GM18511 (cell line): Measurements from ENCODE around the gene SLC49A3.
"Not testable (repeated sequence)": the region's sequence is repeated elsewhere in the genome, so short reads cannot be mapped to it uniquely, and the experiment has no call there.

Experiments used
- ATAC-seq: cut with Tn5 transposase; IDR thresholded peaks from one replicate; pipeline ENCODE4 v1.9.1; 2021; ENCODE audit warnings: mild to moderate bottlenecking, moderate library complexity; ENCODE audit not compliant: unreplicated experiment

SLC49A3 gene

DNA sequence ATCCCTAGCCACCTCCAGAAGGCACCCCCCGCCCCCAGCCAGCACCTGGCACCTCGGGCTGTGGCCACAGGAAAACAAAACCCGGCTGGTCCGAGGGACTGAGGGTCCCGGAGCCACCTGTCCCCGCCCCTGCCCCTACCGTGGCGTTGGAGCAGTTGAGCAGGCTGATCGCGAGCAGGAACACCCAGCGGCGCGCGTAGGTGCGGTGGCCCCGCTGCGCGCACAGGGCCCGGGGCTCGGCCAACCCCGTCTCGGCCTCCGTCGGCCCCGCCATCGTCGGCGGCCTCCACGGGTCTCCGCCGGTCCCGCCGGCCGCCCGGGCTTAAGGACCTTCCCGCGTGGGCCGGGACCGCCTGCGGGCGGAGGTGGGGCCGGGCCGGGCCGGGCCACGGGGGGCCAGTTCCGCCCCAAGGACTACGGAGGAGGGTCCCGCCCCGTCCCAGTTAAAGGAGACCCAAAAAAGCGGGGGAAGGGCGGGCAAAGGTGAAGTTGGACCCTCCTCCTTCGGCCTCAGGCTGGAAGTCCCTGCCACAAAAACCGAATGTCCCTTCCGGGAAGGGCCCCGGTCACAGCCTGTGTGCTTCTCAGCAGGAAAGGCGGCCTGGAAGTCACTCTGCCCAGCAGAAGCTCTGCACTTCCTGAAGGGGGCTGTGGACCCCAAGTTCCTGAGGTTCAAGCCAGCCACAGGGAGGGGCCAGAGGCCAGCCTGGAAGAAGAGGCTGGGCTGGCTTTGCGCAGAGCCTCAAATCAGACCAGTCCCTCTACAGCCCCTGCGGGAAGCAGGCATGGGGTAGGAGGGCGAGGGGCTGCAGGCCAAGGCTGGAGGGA is at the start of gene SLC49A3:
Gene SLC49A3, minus strand, starts transcription at position 298 of the 828 bp plus-strand sequence. Its CDS starts 24 bp downstream, at position 274.
- ATAC-seq: no peak

DNA sequence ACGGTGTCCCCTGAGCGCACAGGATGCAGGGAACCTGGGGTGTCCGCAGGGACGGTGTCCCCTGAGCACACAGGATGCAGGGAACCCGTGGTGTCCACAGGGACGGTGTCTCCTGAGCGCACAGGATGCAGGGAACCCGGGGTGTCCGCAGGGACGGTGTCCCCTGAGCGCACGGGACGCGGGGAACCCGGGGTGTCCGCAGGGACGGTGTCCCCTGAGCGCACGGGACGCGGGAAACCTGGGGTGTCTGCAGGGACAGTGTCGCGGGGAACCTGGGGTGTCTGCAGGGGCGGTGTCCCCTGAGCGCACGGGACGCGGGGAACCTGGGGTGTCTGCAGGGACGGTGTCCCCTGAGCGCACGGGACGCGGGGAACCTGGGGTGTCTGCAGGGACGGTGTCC is 47.6 kb upstream of the SLC49A3 start:
- not testable (repeated sequence) for ATAC-seq

DNA sequence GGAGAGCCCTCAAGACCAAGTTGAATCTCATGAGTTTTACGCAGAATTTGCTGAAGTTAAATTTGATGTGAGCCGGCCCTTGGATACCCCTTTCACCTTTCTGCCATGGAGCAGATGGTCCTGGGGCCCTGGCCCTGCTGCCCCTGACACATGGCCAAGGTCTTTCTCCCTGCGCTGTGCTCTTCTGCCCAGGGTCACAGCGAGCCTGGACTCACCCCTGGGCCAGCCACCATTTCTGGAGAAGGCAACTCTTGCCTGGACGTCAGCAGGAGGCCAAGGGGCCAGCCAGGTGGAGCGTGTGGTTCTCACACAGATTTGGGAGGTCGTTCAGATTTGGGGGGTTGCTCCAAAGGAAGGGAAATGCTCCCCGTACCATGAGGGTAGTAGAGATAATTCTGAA is 46.6 kb upstream of the SLC49A3 start:
- no peak for ATAC-seq

DNA sequence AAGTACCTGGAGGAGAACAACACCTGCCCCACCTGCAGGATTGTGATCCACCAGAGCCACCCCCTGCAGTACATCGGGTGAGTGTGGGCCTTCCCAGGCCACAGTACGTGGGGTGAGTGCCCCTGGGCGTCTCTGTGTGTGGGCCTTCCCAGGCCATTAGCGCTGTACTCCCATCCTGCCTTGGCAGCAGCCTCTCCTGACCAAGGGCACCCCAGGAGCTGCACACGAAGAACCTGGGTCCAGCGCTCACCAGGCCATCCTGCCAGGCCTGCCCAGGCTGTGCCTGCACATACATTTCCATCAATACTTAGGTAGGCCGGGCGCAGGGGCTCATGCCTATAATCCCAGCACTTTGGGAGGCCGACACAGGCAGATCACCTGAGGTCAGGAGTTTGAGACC is 46.0 kb upstream of the SLC49A3 start:
- no peak for ATAC-seq

DNA sequence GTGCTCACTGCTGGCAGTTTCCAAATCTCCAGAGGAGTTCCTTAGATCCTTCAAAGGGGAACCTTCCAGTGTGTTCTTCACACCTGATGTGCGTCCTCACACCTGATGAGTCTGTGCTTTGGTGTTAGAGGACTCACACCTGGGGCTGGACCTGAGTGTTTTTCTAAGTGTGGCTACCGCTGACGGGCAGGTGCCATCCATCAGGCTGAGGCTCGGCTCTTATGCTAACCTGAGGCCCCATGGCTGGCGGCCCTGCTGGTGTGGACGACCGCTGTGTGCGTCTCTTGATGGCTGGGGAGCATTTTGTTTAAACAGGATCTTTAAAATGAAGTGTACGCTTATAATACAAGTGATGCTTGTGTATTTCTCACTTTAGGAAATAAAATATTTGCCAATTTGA is 45.1 kb upstream of the SLC49A3 start:
- no peak for ATAC-seq

DNA sequence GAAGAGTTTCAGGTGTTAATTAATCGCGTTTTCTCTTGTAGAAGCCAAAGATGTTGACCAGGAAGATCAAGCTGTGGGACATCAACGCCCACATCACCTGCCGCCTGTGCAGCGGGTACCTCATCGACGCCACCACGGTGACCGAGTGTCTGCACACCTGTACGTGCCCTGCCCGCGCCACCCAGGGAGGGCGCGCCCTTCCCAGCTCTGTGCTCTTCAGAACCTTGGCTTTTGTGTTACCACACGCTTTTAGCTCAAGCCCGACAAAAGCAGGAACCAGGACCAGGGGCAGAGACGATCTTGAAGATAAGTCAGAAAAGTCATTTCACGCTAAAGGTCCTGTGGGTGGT is 44.7 kb upstream of the SLC49A3 start:
- no peak for ATAC-seq

DNA sequence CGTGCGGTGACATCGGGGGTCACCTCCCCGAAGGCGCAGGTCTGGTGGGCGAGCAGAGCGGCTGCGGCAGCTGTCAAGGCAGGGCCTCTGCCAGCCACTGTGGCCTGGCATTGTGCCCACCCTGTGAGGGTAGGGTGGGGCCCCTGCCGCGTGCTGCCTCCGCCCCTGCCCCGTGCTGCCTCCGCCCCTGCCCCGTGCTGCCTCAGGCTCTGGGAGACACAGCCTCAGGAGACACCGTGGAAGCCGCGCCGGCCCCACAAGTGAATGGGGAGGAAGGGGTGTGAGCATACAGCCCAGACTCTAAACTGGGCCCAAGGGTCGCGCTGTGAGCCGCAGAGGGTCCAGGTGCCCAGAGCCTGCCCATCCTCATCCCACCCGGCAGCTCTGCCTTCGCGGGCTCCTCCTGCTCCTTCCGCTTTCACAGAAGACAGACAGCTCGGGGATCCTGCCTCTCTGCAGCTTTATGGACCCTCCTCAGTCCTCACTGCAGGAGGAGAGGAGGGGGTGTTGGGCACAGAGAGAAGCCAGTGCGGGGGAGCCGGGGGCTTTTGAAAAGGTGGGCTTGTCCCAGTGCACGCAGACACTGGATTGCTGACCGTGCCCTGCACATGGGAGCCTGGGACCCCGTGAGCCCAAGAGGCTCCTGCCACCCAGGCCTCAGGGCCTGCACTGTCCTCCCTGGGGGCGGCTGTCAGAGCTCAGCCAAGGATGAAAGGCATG is 44.1 kb upstream of the SLC49A3 start:
- no peak for ATAC-seq

DNA sequence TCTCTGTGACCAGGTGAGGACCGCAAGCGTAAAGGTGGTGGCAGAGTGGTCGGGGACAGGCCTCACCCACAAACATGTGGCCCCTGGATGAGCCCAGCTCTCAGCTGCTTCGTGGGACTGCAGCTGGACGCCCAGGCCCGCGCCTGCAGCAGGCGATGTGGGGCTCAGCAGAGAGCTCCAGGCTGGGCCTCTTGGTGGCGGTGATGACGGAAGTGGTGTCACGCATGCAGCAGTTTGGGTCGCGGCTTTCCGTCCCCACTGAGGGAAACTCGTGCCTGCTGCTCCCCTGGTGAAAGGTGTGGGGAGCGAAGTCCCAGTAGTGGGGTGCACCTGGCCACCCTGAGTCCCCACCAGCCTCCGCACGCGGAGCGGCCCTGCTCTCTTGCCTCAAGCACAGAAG is 43.5 kb upstream of the SLC49A3 start:
- ATAC-seq: no peak

DNA sequence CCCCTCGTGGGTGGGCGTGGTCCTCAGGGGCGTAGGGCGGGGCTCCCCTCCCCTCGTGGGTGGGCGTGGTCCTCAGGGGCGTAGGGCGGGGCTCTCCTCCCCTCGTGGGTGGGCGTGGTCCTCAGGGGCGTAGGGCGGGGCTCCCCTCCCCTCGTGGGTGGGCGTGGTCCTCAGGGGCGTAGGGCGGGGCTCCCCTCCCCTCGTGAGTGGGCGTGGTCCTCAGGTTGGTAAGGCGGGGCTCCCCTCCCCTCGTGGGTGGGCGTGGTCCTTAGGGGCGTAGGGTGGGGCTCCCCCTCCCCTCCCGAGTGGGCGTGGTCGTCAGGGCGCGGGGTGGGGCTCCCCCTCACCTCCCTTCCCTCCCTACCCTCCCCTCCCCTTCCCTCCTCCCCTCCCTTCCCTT is 43.0 kb upstream of the SLC49A3 start:
- ATAC-seq: not testable (repeated sequence)

DNA sequence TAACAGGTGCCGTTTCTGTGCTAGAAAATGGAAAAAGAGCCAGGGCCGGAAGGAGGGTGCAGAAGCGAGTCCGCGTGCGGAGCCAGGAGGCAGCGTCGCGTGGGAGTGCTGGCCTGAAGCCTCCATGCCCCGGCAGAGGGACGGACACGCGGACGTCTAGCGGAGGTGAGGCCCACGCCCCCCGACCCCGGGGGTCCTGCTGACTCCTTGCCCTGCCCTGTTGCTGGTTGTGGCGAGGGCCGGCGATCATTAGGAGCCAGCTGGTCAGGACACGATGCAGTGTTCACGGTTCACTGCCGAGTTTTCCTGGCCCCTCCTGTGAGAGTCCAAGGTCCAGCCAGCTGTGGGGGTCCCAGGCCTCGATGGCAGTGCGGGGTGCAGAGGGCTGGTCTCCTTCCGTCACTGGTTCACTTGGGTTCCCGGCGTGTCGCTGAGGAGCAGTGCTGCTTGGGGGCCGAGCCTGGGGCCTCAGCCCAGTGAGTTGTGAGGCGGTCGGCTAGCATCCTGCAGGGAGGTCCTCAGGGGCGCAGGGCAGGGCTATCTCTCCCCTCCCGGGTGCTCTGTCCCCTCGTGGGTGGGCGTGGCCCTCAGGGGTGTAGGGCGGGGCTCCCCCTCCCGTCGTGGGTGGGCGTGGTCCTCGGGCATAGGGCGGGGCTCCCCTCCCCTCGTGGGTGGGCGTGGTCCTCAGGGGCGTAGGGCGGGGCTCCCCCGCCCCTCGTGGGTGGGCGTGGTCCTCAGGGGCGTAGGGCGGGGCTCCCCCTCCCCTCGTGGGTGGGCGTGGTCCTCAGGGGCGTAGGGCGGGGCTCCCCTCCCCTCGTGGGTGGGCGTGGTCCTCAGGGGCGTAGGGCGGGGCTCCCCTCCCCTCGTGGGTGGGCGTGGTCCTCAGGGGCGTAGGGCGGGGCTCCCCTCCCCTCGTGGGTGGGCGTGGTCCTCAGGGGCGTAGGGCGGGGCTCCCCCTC is 42.3 kb upstream of the SLC49A3 start:
- ATAC-seq: not testable (repeated sequence)

DNA sequence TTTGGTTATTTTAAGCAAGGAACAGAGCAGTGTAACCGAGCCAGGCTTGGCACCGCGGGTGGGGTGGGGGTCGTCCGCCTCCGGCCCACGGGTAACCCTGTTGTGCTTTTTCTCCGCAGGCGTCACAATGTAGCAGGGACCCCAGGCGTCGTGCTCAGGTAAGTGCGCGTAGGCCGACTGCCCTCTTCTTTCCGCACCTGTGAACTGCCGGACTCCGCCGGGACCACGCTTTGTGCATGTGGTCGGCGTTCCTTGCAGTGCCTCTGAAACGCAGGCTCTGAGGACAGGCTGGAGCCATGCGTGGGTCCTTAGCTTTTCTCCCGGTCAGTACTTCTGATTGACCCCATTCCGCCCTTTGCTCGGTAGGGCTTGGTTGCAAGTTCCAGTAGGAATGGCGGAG is 41.6 kb upstream of the SLC49A3 start:
- no peak for ATAC-seq

DNA sequence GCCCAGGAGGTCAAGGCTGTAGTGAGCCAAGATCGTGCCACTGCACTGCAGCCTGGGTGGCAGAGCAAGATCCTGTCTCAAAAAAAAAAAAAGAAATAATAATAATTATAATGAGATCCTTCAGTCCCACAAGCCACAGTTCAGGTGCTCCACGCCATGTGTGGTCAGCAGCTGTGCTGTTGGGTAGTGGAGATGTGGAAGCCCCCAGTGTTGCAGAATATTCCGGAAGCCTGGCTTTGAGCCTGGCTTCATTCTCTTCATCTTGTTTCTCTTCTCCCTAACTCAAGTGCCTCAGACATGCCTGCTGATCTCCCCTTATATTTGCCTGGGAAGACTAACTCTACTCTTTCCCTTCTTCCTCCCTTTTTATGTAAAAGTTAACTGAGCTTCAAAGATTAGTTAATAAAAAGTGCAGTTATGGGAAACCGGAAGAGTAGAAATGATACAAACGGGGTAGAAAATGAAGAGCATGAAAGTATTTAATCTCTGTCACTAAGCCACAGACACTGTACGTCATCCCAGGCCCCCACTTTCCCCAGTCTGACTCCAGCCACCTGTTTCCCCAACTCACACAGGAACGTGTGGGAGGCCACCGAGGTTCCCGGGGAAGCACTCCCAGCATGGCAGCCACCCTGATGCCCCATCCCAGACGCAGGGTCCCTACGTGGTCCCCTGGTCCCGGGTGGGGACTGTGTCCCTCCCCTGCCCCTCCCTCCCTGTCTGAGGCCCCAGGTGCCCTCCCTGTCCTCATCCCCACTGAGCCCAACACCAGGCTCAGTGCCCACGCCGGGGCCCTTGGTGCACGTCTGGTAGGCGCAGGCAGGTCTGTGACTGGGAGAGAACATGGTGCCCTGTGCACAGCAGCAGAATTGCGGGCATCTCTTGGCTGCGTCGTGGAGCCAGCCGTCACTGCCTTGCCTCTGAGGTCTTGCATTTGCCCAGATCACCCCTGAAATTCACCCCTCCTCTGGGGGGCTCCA is 40.7 kb upstream of the SLC49A3 start:
- no peak for ATAC-seq

DNA sequence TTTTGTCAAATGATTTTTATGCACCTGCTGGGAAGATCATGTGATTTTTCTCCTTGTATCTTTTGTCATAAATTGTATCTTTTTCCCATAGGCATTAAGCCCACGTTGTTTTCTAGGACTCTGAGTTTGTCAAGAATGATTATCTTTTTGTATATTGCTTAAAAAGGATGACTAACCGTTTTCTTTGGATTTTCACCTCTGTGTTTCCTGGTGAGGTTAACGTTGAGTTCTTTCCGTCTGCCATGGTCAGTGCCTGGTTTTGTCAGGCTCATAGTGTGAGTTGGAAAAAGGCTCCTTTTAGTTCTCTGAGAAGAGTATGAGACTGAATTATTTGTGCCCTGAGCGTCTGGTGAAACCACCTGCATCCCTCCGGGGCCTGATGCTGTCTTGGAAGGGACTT is 38.6 kb upstream of the SLC49A3 start:
- no peak for ATAC-seq

DNA sequence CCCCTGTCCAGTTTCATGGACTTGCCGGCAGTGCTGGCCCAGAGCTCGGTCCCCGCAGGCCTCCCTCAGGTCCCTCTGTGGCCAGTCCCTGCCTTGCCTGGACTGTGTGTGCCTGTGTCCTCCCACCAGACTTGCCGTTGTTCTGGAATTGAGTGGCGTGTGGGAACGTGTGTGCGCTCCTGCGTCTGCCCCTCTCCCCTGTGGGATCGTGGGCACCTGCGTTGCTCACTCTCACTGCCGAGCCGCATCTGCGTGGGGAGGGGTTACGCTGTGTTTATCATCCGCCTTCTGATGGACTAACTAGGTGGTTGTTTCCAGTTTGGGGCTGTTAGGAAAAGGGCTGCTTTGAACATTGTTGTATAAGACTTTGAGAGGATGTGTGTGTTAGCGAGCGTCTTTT is 37.9 kb upstream of the SLC49A3 start:
- ATAC-seq: no peak

DNA sequence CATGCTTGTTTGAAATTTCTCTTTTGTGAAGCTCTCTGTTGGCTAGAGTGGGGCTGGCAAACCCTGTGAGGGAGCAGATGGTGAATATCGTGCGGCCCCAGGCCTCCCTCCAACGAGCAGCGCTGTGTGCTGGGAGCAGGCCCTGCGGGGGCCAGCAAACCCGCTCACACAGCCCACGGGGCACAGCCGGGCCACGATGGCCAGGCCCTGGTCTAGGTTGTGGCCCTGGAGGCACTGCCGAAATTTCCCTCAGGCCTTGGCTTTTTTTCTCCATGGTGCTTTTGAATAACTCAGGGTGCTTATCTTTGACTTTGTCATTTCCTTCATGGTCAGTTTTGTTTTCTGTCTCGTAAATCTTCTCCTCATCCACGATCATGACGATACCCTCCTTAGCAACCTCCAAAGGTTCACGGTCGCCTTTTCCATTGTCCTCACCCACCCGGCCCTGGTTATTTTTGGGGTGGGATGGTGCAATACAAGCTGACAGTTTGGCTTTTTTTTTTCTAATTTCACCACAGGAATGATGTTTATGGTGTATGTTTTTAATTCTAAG is 37.4 kb upstream of the SLC49A3 start:
- ATAC-seq: no peak

DNA sequence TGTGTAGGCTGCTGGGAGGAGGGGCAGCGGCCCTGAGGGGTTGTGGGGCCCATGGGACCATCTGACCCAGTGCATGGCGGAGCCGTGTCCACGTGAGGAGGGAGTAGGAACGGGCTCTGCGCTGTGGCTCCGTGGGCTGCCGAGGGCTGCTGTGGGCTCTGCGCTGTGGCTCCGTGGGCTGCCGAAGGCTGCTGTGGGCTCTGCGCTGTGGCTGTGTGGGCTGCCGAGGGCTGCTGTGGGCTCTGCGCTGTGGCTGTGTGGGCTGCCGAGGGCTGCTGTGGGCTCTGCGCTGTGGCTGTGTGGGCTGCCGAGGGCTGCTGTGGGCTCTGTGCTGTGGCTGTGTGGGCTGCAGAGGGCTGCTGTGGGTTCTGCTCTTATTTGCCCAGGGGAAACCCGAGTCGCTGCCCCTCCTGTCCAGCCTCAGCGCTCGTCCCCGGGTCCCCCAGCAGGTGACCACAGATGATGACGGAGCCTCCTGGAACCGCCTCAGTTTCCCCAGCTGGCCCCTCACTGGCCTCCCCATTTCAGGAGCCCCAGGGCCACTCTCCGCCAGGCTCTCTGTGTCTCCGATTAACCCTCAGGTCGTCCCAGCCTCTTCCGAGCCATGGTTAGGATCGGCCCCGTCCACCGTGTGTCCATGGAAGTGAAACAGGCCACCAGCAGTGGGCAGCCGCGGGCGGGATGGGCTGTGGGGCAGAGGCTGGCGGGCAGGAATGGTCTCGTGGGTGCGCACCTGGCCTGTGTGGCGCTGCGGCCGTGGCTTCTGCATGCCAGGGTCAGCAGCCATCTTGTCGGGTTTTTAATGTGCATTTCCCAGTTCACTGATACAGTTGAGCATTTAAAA is 36.7 kb upstream of the SLC49A3 start:
- no peak for ATAC-seq

DNA sequence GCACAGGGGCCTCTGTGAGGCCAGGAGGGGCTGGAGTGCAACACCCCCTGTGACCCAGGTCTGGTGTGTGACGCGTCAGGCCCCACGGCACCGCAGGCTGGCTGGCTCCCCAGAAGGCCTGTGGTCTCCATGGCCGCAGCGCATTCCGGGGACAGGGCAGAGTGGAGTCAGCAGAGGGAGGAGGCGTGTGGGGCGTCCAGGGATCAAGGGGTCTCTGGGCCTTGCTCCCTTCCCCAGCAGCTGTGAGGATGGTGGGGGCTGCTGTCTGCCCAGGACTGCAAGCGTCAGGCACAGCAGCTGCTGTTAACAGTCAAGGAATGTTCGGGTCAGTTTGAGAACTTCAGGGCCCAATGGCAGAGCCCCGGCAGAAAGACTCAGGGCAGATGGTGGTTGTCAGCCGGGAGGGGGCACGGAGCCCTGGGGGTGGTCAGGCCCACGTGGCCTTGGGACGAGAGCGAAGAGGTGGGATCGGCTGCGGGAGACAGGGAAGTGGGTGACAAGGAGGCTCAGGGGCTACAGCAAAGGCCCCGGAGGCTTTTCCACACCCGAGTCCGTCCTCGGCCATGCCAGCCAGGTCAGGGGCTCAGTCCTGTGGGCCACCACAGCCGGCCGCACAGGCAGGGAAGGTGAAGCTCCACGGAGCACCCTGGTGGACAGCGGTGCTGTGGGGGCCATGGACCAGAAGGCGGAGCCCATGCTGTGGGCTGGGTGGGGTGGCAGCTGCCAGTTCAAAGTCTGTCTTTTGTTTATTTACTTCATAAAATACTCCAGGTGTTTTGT is 35.0 kb upstream of the SLC49A3 start:
- ATAC-seq: no peak

DNA sequence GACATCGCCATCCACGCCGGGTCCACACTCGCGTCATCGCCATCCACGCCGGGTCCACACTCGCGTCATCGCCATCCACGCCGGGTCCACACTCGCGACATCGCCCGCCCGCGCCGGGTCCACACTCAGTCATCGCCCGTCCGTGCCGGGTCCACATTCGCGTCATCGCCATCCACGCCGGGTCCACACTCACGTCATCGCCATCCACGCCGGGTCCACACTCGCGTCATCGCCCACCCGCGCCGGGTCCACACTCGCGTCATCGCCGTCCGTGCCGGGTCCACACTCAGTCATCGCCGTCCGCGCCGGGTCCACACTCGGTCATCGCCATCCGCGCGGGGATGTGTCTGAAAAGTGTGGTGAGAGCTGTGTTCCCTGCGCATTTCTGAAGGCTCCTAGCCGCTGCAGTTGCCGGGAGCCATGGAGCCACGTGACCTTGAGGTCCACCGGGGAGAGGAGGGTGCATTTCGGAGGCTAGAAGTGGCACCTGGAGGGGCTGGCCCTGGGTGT is 34.0 kb upstream of the SLC49A3 start:
- no peak for ATAC-seq
